Raji (cell line): ENCODE results near the gene NTN1.

Experiments used
- POLR2A ChIP-seq: IDR thresholded peaks from 2 replicates; pipeline ENCODE4 v1.6.1; 2011; ENCODE audit warnings: low read depth, low read length, control low read depth; ENCODE audit not compliant: insufficient read depth

NTN1 gene

GRCh38 chr17:9174779-9175574 lies 153.7 kb downstream of the NTN1 start:
- TF ChIP-seq POLR2A = no peak

DNA sequence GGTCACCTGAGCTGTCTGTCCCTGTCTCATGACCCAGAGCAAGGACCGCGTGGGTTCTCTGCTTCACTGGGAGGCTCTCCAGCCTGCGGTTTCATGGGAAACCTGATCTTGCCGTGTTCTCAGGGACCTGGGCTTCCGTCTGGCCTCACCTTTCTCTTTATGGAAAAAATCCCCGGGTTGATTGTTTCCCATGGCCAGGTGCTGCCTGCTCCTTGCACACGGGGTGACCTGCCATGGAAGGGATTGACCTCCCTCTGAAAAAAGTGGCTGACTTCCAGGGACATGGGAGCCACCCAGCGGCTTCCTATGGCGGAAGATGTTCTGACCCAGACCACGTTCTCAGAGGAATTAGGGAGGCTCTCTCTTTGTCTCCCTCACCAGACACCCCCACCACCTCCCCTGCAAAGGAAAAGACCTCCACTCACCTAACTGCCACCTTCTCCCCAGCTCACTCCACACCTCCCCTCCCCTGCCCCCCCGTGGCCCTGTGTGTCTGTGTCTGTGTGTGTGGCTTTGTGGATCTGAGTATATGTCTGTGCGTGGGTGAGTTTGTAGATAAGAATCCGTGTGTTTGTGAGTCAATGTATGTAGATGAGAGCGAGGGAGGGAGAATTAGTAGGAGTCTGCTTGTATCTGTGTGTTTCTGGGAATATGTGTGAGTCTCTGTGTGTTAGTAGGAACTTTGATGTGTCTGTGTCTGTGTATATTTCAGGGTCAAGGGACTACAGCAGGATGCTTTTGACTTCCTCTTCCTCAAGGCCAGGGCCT lies 154.6 kb downstream of the NTN1 start:
- TF ChIP-seq POLR2A = no peak

DNA sequence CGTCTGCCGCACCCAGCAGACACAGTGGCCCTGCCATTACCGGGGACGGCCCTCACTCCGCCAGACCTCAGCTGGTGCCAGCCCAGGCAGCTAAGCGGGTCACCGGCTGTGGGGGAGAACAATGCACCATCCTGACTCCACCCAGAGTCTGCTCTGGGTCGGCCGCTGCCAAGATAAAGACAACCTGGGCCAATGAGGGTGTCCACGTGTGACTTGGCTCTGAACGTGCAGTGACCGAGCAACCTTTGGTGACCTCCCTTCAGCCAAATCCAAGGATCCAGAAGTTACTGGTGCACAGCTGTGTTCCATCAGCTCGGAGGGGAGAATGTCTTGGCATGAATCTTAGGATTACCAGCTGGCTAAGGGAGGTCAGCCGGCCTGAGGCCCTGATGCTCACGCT lies 155.9 kb downstream of the NTN1 start:
- no peak for TF ChIP-seq POLR2A

GRCh38 chr17:9178319-9178718 lies 157.0 kb downstream of the NTN1 start:
- TF ChIP-seq POLR2A = no peak

- no peak for TF ChIP-seq POLR2A
These were observed 158.3 kb downstream of the NTN1 start for GRCh38 chr17:9179602-9180001.

- TF ChIP-seq POLR2A = no peak
These were observed 160.3 kb downstream of the NTN1 start for GRCh38 chr17:9181640-9182039.

- TF ChIP-seq POLR2A = no peak
These were observed 162.0 kb downstream of the NTN1 start for GRCh38 chr17:9183306-9183705.

DNA sequence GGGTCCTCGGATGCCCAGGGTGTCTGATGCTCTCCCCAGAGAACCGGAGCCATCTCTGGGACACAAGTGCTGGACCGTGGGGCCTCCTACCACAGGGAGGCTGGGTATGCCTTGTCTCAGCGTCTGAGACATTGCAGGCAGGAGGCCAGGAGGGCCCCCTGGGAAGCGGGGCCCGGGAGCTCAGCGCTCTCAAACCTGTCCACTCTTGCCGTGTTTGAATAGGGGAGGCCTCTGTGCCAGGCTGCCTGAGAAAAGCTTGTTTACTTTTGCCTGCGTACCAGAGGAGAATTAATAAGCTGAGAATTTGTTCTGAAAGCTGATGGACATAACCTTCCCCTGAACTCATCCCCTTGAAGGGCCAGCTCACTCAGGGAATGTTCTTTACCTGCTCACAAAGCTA lies 163.8 kb downstream of the NTN1 start:
- no peak for TF ChIP-seq POLR2A

GRCh38 chr17:9185688-9186284 lies 164.5 kb downstream of the NTN1 start:
- TF ChIP-seq POLR2A = no peak

DNA sequence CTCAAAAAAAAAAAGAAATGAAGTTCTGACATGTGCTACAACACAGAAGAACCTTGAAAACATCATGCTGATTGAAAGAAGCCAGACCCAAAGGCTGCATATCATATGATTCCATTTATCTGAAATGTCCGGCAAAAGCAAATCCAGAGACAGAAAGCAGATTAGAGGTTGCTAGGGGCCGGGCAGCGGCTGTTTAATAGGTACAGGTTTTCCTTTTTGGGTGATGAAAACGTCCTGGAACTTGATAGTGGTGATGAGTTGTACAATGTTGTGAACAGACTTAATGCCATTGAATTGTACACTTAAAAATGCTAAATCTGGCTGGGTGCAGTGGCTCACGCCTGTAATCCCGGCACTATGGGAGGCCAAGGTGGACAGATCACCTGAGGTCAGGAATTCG lies 166.5 kb downstream of the NTN1 start:
- TF ChIP-seq POLR2A = no peak

- TF ChIP-seq POLR2A = no peak
These were observed 167.1 kb downstream of the NTN1 start for GRCh38 chr17:9188367-9188766.

DNA sequence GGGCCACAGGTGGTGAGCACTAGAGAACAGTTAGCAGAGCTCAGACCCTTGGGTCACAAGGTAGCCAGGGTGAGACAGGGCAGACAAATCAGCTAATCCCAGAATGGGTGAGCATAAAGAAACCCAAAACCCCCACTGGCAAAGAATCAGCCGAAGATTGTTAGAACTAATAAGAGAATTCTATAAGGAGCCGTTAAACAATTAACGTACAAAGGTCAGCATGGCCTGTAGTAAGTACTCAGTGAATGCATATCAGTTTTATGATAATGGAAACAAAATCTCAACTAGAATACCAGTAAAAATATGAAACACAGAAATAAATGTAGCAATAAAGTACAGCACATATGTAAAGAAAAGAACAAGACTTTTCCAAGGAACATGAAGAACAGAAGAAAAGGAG lies 168.6 kb downstream of the NTN1 start:
- TF ChIP-seq POLR2A = no peak

DNA sequence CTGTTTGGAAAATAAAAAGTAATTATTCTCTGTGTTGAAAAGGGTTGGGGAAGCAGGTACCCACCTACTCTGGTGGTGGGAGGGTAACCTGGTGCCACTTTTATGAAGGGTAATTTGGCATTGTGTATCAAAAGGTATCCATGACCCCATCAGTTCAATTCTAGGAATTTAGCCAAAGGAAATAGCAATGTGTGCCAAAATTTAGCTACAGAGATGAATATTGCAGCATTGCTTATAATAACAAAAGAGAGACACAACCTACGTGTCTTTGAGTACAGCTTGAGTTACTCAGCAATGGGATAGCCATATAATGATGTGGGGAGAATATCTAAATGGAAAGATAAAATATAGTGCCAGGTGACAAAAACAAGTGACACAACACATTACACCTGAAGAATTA lies 170.7 kb downstream of the NTN1 start:
- TF ChIP-seq POLR2A = no peak

DNA sequence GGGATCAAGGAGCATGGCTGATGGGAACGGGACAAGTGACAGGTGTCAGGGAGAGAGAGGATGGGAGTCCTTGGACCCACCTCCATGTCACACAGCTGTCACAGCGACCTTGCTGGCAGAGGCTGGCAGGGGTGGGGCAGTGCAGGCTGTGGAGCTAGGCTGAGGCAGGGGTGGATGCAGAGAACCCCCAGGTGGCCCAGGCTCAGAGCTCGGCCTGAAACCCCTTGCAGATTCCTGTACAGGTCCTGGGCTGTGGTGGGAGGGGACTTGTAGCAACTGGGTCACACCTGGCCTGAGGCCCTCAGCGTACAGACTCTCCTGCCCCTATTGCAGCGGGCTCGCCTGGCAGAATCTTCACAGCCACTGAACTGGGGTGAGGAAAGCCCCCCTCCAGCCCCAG lies 174.1 kb downstream of the NTN1 start:
- no peak for TF ChIP-seq POLR2A

- no peak for TF ChIP-seq POLR2A
These were observed 174.8 kb downstream of the NTN1 start for GRCh38 chr17:9195961-9196670.
